Calu3 (cell line): Measurements from ENCODE around the gene TBKBP1. TPM values are rescaled to one million over a fixed set of nuclear protein-coding genes. Genes with fewer than 3 reads are reported as not detected.

Source experiments
- BruUV-seq: library from RNA; stranded (reverse); fragments of 400-500 nt; replicated peaks from 2 replicates; lab custom pipeline; 2021; lab: Mats Ljungman, UMichigan
- CTCF ChIA-PET: fragments of 300-600 bp; sonication (Branson Sonifier 250); formaldehyde crosslinking; loops from one replicate; lab custom pipeline; 2022; ENCODE audit warnings: antibody characterized with exemption; lab: Charles Lee
- DNase-seq: peaks from one replicate; pipeline ENCODE4 v3.0.0; 2022
- H3K27ac Mint-ChIP-seq: one replicate; pipeline ENCODE4 v1.8.0; 2022; ENCODE audit warnings: mixed read lengths; ENCODE audit not compliant: unreplicated experiment
- H3K27me3 Mint-ChIP-seq: one replicate; pipeline ENCODE4 v1.8.0; 2022; ENCODE audit warnings: mixed read lengths; ENCODE audit not compliant: unreplicated experiment
- H3K36me3 Mint-ChIP-seq: one replicate; pipeline ENCODE4 v1.8.0; 2022; ENCODE audit warnings: mild to moderate bottlenecking, moderate library complexity, mixed read lengths; ENCODE audit not compliant: insufficient read depth, unreplicated experiment
- H3K4me1 Mint-ChIP-seq: one replicate; pipeline ENCODE4 v1.8.0; 2022; ENCODE audit warnings: mild to moderate bottlenecking, low read depth, mixed read lengths; ENCODE audit not compliant: unreplicated experiment
- H3K4me3 Mint-ChIP-seq: one replicate; pipeline ENCODE4 v1.8.0; 2022; ENCODE audit warnings: mild to moderate bottlenecking, low read depth, moderate library complexity, mixed read lengths; ENCODE audit not compliant: unreplicated experiment
- H3K9me3 Mint-ChIP-seq: one replicate; pipeline ENCODE4 v1.8.0; 2022; ENCODE audit warnings: low read depth, mixed read lengths; ENCODE audit not compliant: unreplicated experiment
- intact Hi-C: fragments of 100-400 bp; cut with micrococcal nuclease; formaldehyde crosslinking; loops from one replicate; pipeline ENCODE4 v1.10.0; 2022; ENCODE audit not compliant: unreplicated experiment
- total RNA-seq: library from RNA; stranded (reverse); gene quantifications from 2 replicates; pipeline ENCODE4 v1.2.3, GENCODE V29; 2022
- TF ChIP-seq, protein P1 (sequence below): fragments of 200-600 bp; IDR thresholded peaks from one replicate; pipeline ENCODE4 v1.8.0; 2022; ENCODE audit warnings: antibody characterized with exemption; ENCODE audit not compliant: unreplicated experiment

Gene TBKBP1
- total RNA-seq, 1 experiment from 2014 or later = 6.4 TPM

DNA sequence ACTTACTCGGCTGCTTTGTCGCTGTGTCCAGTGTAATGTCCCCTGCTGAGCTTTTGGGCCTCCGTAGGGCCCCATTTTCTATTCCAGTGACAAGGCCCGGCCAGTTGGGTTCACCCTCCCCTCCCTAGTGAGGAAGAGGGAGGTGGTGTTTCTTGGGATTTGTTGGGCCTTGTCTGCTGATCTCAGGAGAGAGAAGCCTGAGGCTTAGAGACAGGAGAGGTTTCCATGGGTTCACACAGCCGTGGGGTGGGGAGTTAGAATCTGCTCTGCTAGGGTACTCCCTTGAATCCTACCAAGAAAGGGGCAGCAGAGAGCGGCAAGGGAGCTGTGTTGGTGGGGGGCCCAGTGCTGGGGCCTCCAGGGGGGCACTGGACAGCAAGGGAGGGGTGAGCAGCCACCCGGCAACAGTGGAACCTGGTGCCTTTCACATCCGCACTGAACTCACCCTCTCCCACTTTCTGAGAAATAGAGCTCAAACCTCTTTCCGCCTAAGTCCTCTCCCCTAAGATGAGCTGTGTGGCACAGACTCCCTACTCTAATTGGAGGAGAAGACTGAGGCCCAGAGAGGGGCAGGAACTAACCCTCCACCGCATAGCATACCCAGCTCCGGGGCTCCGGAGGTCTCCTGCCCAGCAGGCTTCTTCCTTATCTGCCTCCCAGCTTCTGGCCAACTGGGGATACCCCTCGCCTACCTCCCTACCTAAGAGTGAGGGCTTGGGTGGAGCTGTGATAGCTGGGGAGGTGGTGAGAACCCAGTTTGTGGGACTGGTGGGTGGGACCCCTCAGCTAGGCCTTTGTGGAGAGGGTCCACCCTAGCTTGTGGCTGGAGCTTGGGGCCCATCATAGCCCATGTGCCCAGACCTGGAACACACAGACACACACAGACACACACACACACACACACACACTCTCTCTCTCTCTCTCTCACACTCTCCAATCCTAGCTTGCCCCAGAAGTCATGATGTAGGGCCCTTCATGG lies 6.8 kb downstream of the TBKBP1 start:
- DNase-seq = no peak
- H3K4me1 Mint-ChIP-seq = no peaks in the 10 kb centered on the region
- BruUV-seq = no TSS peak
- no peaks in the 10 kb centered on the region for H3K9me3 Mint-ChIP-seq
- CTCF ChIA-PET = interaction anchor here (0.6 to 2.7 kb wide), 3 partner anchors 17 to 246 kb away, joined by 3 to 9 read pairs (median 4); no protein-coding TSS in a partner anchor
- no peak overlapping the region for H3K27ac Mint-ChIP-seq
- H3K4me3 Mint-ChIP-seq = no peak overlapping the region
- TF ChIP-seq, protein P1, sequence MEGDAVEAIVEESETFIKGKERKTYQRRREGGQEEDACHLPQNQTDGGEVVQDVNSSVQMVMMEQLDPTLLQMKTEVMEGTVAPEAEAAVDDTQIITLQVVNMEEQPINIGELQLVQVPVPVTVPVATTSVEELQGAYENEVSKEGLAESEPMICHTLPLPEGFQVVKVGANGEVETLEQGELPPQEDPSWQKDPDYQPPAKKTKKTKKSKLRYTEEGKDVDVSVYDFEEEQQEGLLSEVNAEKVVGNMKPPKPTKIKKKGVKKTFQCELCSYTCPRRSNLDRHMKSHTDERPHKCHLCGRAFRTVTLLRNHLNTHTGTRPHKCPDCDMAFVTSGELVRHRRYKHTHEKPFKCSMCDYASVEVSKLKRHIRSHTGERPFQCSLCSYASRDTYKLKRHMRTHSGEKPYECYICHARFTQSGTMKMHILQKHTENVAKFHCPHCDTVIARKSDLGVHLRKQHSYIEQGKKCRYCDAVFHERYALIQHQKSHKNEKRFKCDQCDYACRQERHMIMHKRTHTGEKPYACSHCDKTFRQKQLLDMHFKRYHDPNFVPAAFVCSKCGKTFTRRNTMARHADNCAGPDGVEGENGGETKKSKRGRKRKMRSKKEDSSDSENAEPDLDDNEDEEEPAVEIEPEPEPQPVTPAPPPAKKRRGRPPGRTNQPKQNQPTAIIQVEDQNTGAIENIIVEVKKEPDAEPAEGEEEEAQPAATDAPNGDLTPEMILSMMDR = no peak
- intact Hi-C loops = no loop called here
- H3K36me3 Mint-ChIP-seq = peaks cover 5% of the 10 kb centered on the region
- peaks cover 57% of the 10 kb centered on the region for H3K27me3 Mint-ChIP-seq

DNA sequence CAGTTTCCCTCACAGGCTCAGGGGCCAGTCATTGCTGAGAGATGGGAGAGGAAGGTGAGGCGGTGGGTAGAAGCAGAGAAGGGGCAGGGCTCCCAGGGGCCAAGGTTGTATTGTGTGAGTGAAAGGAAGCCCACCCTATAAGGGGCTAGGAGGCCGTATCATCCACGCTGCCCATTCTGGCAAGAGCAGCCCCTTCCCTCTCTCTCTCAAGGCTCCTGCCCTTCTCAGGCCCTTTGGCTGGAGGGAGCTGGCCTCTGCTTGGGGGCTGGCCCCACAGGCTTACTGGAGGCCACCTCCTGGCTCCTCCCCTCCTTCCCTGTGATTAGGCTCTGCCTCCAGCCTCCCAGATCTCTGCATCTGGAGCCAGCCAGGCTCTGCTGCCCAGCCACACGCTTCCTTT lies 7.6 kb downstream of the TBKBP1 start:
- peaks cover 57% of the 10 kb centered on the region for H3K27me3 Mint-ChIP-seq
- no peak overlapping the region for H3K27ac Mint-ChIP-seq

DNA sequence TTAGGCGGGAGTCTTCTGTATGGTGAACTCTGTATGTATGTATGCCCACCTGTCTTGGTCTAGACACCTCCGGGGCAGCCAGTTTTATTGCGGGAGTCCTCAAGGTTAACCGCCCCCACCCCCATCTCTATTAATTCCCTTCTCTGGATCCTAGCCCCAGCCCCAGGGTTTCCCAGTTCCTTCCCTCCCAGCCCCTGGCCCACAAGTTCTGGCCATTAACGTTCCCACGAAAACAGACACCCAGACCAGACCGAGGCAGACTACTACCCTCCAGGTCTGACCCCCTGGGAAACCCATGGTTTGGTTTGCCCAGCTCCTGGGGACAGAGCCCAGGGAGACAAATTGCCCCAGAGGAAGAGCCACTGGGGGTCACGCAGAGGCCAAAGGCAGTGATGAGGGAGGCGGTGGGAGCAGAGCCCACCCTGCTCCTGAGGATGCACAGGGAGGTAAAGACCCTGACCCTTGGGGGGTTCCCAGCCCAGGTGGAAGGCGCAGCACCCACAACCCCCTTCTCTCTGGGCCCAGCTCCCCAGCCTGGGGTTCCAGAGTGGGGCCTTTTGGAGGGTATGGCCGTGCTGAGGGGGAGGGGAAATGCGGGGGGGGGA lies 8.5 kb downstream of the TBKBP1 start:
- no peaks in the 10 kb centered on the region for H3K9me3 Mint-ChIP-seq
- H3K4me1 Mint-ChIP-seq = peaks cover 10% of the 10 kb centered on the region
- BruUV-seq = no TSS peak
- peaks cover 62% of the 10 kb centered on the region for H3K27me3 Mint-ChIP-seq
- no peak overlapping the region for H3K27ac Mint-ChIP-seq
- peaks cover 5% of the 10 kb centered on the region for H3K36me3 Mint-ChIP-seq
- TF ChIP-seq, protein P1 = no peak
- CTCF ChIA-PET = interaction anchor here (0.6 to 1.2 kb wide), 3 partner anchors 11 to 1314 kb away, joined by 4 to 6 read pairs (median 4); no protein-coding TSS in a partner anchor
- intact Hi-C loops = no loop called here
- no peak overlapping the region for H3K4me3 Mint-ChIP-seq
- no peak for DNase-seq

More for the DNA sequence above, 7.6 kb downstream of the TBKBP1 start:
- CTCF ChIA-PET = interaction anchor here (1.2 kb wide), 1 partner anchor 11 kb away, joined by 4 read pairs; no protein-coding TSS in a partner anchor
- no peaks in the 10 kb centered on the region for H3K9me3 Mint-ChIP-seq
- TF ChIP-seq, protein P1 = no peak
- no peak for DNase-seq
- H3K36me3 Mint-ChIP-seq = peaks cover 5% of the 10 kb centered on the region
- no peak overlapping the region for H3K4me3 Mint-ChIP-seq
- no TSS peak for BruUV-seq
- H3K4me1 Mint-ChIP-seq = peaks cover 2% of the 10 kb centered on the region
- intact Hi-C loops = no loop called here

DNA sequence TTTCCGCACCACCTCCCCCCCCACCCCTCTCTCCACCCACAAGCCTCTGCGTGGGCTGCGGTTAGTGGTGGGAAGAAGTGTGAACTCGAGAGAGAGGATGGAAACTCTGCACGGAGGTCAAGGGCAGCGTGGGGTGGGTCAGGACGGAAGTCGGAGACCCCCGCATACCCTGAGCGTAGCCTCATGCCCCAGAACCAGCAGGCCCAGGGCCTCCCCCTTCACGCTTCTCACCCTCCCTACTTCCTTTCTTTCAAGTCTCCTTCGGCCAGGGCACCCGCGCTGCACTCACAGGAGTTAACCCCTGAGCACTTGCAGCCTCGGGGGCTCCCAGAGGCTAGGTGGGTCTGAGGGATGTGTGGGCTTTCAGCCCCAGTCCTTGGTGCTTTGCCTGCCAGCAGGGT lies 9.2 kb downstream of the TBKBP1 start:
- TF ChIP-seq, protein P1 = no peak
- Mint-ChIP-seq H3K4me1 (peaks cover 10% of the 10 kb centered on the region), H3K4me3 (no peak overlapping the region), H3K9me3 (no peaks in the 10 kb centered on the region), H3K36me3 (peaks cover 5% of the 10 kb centered on the region), H3K27ac (no peak overlapping the region), H3K27me3 (peaks cover 67% of the 10 kb centered on the region)
- intact Hi-C loops = no loop called here
- DNase-seq = no peak
- BruUV-seq = no TSS peak
- CTCF ChIA-PET = interaction anchor here (0.7 kb wide), 1 partner anchor 118 kb away, joined by 3 read pairs; the partner anchor contains the start of gene OSBPL7
